ENCODE measurements around the gene MBOAT2.

The MBOAT2 gene

GRCh38 chr2:8803658-8804379 is 199.7 kb downstream of the MBOAT2 start:
- H3K4me2 ChIP-seq (ENCODE audit: low read length) = no peak overlapping the region
- no peaks in the 10 kb centered on the region for H4K20me1 ChIP-seq (ENCODE audit: control insufficient read depth, insufficient read depth, low read depth, low read length)
- no peak for TF ChIP-seq EZH2phosphoT487 (IDR thresholded peaks at IDR 0.05; ENCODE audit: borderline replicate concordance, low read length)
- no peak overlapping the region for H3K27ac ChIP-seq (ENCODE audit: low read depth, low read length)
- H3K4me1 ChIP-seq (ENCODE audit: control insufficient read depth, low read length) = no peaks in the 10 kb centered on the region
- no peaks in the 10 kb centered on the region for H3K9me3 ChIP-seq (ENCODE audit: control insufficient read depth, insufficient read depth, low read length)
- peaks cover 40% of the 10 kb centered on the region for H3K36me3 ChIP-seq (ENCODE audit: control insufficient read depth, low read length)
- H3F3A ChIP-seq (ENCODE audit: control insufficient read depth, insufficient read depth) = no peaks in the 10 kb centered on the region
- H3K4me3 ChIP-seq (ENCODE audit: low read length) = no peak overlapping the region
- no peaks in the 10 kb centered on the region for H3K27me3 ChIP-seq (ENCODE audit: control insufficient read depth, low read length)
- no peaks in the 10 kb centered on the region for H3K9me2 ChIP-seq (replicated peaks; ENCODE audit: control insufficient read depth, low read length)
- no peaks in the 10 kb centered on the region for H3K79me2 ChIP-seq (ENCODE audit: control insufficient read depth, low read length)

- TF ChIP-seq CTCF (IDR thresholded peaks at IDR 0.05; ENCODE audit: low read depth, low read length, poor library complexity, severe bottlenecking) (no peak), EZH2phosphoT487 (IDR thresholded peaks at IDR 0.05; ENCODE audit: borderline replicate concordance, low read length) (no peak)
- H4K20me1 ChIP-seq (ENCODE audit: control insufficient read depth, insufficient read depth, low read depth, low read length) = no peaks in the 10 kb centered on the region
- no peaks in the 10 kb centered on the region for H3K9me2 ChIP-seq (replicated peaks; ENCODE audit: control insufficient read depth, low read length)
- H3K79me2 ChIP-seq (ENCODE audit: control insufficient read depth, low read length) = no peaks in the 10 kb centered on the region
- H3K36me3 ChIP-seq (ENCODE audit: control insufficient read depth, low read length) = peaks cover 51% of the 10 kb centered on the region
- H3K27ac ChIP-seq (ENCODE audit: low read depth, low read length) = no peak overlapping the region
- no peaks in the 10 kb centered on the region for H3K27me3 ChIP-seq (ENCODE audit: control insufficient read depth, low read length)
- no peak overlapping the region for H3K4me2 ChIP-seq (ENCODE audit: low read length)
- H3K4me3 ChIP-seq (ENCODE audit: low read length) = no peak overlapping the region
- no peaks in the 10 kb centered on the region for H3F3A ChIP-seq (ENCODE audit: control insufficient read depth, insufficient read depth)
- H3K4me1 ChIP-seq (ENCODE audit: control insufficient read depth, low read length) = no peaks in the 10 kb centered on the region
- no peaks in the 10 kb centered on the region for H3K9me3 ChIP-seq (ENCODE audit: control insufficient read depth, insufficient read depth, low read length)
Measured at GRCh38 chr2:8802741-8803140, 200.7 kb downstream of the MBOAT2 start.
